HG02973 (cell line): Measurements from ENCODE around the gene TMEM129.

ENCODE experiments used
- ATAC-seq: cut with Tn5 transposase; IDR thresholded peaks from one replicate; pipeline ENCODE4 v1.9.1; 2021; ENCODE audit warnings: moderate library complexity; ENCODE audit not compliant: unreplicated experiment

TMEM129 gene

DNA sequence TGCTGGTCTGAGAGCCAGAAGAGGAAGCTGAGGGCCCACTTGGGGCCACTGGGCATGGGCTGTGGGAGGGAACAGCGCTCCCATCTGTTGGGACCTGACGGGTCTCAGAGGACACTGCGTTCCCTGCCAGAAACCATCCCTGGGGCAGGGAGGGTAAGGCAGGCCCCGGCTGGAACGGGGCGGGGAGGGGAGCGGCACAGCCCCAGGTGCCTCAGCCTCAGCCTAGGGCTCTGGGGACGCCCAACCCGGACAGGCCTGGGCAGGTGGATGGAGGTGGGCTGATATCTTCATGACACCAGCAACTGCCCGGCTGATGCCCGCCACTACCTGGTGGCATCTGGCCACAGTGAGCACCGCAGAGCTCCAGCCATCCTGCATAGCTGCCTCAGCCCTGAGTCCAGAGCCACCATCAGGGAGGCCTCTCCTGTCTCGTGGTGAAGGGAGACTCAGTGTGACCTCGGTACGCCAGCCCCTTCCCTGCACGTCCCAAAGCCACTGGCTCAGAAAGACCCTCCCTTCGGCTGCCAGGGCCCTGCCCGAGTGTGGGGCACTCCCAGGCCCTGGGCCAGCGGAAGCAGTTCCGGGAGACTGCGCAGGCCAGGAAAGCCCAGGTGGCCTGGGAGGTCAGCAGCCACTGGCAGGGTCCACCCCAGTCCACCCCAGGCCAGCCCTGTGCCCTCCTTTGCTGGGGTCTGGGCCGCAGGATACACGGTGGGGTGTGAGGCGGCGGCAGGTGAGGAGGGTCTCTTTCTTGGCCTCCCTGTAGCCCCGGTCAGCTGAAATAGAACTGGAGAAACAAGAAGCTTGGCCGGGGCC is 37.4 kb upstream of the TMEM129 start:
- no peak for ATAC-seq

DNA sequence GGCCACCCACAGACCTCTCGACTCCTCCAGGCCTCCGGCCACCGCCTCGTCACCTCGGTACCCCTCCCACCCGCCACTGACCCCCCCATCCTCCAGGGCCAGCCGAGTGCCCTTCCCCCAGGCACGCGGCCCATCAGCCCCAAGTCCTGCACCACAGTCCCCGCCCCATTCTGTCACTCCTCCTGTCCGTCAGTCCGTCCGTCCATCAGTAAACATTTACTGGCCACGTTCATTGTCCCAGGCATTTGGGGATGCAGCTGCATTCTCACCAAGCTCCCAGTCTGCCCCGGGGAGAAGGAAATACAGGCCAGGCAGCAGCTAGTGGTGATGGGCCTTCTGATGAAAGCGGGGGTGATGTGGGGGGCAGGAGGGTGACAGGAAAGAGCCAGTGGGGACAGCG is 36.7 kb upstream of the TMEM129 start:
- no peak for ATAC-seq

DNA sequence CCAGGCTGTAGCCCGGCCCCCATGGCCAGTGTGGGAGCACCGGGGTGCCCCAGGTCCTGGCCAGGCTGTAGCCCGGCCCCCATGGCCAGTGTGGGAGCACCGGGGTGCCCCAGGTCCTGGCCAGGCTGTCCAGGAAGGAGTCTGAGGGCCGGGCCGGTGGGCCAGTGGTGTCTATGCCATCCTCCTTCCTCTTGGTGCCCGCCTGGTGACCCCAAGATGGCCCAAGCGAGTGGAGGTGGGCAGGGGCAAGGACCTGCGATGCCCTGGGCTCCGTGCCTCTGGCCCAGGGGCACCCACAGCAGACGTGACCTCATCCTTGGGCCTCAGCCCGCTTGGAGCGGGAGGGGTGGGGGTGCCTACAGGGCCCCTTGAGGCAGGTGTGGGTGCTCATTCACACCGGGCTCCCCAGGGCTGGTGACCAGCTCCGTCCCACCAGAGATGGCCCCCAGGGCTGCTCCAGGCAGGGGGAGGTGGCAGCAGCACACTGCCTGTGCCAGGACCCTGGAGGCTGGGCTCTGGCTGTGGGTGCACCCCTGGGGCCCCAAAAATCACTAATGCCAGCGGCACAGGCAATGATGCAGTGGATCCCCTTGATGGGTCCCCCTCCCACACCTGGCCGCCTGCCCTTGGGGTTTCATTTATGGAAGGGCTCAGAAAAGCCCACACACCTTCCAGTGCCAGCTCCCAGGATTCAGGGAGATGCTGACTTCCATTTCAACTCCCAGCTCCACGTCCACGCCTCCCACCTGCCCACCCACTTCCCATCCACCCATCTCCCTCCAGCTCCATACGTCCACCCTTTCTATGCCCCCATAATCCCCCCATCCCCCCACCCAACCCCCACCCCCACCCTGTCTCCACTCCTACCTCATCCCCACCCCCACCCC is 36.0 kb upstream of the TMEM129 start:
- no peak for ATAC-seq

DNA sequence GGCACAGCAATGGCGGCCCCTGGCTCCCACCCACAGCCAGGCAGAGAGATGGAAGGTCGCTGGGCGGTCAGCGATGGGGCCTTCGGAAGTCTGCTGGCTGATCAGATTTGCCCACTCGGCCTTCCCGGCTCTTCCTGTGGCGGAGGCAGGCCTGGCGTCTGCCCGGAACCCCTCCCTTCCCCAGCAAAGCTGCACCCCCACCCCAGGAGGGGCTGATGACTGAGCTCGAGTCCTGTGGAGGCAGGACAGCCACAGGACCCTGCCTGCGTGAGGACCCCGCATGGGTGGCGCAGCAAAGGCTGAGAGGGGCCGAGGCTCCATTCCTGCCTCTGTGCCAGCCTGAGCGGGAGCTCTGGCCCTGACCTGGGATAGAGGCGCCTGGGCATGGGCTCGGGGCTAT is 35.0 kb upstream of the TMEM129 start:
- ATAC-seq, result no peak

DNA sequence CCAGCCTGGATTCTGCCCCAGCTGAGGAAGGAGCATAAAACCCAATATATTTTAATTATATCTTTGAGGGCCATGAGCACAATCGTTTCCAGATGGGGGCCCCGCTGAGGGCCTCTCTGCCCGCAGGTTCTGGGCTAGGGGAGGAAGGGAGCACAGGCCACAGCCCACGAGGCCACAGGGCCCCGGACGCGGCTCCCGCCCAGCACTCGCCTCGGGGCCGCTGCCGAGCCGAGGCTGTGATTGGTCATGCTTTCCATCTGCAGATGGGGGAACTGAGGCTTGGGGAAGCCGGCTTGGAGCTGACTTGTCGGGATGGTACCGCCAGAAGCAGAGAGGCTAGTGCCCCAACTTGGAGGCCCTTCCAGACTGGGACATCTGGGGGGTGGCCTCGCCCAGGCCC is 34.2 kb upstream of the TMEM129 start:
- no peak for ATAC-seq

DNA sequence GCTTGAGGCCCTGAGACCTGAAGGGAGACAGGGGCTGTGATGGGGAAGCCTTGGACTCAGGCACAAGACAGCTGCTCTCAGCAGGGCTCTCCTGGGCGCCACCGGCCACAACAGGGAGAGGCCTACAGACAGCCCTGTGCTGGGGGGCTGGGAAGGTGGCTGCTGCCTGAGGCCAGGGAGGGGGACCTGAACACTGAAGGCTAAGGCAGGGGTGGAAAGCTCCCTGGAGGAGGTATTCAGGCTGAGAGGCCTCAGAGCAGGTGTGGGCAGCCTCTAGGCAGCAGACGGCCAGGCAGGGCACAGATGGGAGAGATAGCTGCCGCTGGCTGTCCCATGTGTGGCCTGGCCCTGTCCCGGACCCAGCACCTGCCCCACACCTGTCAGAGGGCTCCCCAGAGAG is 33.2 kb upstream of the TMEM129 start:
- ATAC-seq, result no peak

DNA sequence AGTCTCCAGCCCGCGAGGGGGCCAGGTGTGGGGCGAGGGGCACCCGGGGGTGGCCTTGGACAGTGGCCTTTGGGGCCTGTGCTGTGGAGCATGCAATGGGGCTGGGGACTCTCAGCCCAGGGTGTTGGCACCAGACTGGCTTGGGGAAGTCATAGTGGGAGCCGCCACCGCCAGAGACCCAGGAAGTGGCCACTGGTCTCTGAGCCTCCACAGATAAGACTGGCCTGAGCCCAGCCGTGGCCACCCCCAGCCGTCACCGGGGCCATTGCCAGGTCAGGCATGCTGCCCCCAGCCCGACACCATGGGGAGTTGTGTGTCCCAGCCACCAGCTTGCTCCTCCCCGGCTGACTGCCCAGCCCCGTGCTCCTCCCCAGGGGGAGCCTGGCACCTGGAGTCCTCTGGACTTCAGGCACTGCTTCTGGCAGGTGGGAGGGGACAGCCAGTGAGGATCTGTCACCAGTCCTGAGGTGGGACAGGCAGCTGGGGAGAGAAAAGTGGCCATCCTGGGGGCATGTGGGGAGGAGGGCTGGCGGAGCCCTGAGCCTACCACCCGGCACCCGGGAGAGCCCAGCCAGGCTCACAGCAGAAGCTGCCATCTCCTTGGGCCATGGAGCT is 32.7 kb upstream of the TMEM129 start:
- ATAC-seq, result no peak

DNA sequence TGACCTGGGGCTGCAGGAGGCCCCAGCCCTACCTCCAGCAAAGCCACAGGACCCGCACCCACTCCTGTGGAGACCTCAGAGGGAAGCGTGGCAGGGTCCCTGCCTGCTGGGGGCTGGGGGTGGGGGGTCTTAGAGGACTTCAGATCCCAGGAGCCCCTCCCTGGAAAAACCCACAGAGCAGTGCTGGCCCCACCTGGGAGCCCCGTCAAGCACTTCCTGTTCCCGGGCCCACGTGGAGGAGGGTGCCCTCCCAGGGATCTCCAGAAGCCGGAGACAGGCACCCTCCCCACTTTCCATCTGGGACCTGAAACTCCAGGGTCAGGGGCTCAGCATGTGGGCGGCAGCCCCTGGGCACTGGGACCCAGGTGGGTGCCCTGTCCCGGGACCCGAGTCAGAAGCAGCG is 32.2 kb upstream of the TMEM129 start:
- ATAC-seq, result no peak

DNA sequence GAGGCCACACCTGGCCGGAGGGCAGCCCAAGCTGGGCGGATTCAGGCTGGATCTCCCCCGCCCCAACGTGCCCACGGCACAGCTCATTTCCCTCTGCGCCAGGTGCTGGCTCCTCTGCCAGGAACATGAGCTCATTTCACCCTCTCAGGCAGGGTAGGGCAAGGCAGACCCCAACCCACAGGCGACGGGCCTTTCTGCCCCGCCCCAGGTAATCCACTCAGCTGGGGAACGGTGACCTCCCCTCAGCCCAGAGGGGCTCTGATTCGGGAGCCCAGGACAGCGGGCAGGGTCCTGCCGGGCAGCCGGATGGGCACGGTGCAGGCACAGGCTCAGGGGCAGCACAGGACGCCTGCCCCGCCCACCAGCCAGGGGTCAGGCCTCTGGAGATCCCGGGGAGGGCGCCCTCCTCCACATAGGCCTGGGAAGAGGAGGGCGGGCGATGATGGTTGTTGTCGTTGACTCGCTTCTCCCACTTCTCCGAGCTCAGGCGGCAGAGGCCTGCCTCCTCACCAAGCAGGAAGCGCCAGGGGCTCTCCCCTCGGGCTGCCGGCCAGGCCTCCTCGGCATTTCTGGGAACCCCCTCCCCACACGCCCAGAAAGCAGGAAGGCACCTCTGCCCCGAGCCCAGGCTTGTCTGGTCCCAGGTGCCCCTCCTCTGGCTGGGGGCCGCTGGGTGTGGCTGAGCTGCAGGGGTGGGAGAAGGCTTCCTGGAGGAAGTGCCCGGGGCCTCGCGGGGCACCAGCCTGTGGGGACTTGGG is 31.3 kb upstream of the TMEM129 start:
- no peak for ATAC-seq

DNA sequence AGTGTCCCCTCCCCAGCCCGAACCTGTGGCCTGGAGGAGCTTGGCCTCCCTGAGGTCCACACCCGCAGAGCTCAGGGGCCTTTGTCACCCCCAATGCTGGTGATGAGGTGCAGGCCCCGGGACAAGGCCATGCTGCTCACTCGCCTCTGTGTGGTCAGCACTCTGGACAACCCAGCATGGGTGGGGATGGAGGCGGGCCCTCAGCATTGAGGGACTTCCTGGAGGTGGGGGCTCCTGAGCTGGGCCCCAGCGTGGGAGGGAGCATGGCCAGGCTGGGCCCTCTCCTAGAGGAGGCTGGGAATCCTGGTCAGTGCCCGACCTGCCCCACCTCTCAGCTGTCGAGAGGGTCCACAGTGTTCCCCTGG is 30.8 kb upstream of the TMEM129 start:
- no peak for ATAC-seq

DNA sequence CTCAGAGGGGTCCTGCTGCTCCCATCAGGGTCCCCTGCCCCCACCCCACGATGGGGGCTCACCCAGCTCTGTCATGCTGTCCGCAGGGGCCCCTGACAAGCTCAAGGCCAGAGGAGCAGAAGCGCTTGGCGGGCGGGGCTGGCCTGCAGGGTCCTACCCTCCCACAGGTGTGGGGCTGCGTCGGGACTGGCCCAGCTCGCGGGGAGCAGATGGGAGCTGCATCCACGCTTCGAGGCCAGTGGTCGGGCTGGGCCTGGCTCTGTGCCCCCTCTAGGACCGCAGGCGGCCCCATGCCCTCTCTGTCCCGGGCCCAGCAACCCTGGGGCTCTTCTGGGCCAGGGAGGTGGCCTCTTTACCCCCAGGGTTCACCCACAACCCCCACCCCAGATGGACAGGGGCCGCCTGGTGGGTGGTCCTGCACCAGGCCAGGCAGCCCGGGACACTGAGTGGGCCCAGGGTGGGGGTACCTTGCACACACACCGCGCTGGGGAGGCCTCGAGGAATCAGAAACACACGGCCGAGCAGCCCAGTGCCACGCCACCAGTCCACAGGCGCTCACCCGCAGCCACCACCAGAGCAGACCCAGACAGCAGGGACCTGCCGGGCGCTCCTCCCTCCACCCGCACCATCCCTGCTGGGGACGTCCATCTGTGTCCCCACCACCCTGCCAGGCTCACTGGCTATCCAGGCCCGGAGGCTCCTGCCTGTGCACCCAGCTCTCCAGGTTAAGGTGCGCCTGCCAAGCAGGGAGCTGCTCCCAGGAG is 30.2 kb upstream of the TMEM129 start:
- no peak for ATAC-seq

DNA sequence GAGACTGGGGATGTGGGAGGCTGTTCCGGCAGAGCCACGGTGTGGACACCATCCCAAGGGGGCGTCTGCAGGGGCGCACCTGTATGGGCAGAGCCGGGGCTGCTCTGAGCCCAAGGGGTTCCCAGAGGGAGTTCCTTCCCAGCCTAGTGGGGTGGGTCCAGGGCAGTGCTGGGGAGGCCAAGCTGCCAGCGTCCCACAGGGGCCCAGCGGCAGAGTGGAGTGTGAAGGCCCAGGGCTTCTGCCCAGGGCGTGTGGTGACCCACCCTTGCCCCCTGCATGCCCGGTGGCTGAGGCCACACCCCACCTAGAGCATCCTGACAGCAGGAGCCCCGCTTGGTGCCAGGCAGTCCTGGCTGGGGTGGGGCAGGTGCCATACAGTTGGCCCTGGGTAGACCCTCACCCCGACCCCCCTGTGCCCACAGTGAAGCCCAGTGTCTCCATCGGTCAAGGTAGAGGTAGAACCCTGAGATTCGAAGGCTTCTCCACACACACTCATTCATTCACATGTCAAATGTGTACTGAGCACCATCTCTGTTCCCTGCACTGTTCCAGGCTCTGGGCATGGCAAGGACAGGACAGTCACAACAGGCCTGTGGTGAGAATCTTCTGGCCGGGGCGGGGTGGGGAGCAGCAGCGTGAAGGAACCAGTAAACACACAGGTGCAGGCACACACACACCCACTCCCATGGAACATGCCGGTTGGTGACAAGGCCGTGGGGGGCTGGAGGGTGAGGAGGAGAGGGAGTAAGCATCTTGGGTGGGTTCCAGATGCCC is 29.4 kb upstream of the TMEM129 start:
- no peak for ATAC-seq

DNA sequence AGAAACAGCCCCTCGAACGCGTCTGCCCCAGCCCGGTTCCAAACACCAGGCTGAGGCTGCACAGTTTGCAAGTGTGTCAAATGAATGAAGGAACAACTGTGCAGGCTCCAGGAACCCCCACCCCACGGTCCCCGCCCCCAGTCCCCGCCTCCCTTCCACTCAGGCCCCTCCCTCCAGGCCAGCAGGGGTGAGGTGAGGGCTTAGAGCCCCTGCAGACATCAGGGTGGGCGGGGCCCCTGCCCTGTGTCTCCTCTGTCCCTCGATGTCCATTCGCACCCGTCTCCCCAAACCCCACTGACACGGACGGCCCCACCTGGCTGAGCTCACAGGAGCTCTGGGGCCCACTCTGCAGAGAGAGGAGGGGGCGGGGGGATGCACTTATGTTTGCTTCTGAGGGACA is 28.7 kb upstream of the TMEM129 start:
- no peak for ATAC-seq

DNA sequence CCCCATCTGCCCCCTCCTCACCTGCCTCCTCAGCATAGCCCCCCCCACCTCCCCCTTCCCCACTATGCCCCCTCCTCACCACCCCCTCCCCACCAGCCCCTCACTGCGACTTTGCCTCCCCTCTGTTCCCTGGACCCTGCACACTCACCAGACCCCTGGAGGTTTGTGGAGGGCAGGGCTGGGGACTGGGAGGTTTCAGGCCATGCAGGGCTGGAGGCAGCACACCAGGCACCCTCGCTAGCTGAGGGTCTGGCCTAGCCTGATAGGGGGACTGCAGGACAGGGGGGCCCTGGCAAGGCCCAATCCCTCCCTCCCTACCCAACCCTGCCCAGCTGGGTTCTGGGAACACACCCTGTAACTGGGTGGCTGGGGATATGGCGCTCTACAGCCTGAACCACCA is 28.2 kb upstream of the TMEM129 start:
- no peak for ATAC-seq

DNA sequence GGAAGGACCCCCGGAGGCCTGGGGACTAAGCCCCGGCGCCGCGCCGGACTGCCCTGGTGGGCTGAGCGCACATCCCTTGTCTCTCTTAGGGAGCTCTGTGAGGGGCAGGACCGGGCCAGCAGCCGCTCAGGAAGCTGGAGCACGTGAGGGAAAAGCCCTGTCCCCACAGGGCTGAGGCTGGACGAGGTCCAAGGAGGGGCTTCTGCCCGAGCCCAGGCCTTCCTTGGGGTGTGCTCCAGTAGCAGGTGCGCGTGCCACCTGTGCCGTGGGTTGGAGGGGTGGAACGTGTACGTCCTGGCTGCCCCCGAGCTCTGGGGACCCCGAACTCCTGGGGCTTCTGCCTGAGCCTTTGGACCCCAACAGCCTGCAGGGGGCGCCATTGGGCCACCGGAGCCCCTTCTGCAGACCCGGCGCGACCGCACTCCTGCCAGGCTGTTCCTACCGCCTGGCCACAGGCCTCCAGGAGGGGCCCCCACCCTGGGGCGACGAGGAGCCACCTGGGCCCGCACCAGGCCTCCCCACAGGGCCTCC is 27.4 kb upstream of the TMEM129 start:
- no peak for ATAC-seq

DNA sequence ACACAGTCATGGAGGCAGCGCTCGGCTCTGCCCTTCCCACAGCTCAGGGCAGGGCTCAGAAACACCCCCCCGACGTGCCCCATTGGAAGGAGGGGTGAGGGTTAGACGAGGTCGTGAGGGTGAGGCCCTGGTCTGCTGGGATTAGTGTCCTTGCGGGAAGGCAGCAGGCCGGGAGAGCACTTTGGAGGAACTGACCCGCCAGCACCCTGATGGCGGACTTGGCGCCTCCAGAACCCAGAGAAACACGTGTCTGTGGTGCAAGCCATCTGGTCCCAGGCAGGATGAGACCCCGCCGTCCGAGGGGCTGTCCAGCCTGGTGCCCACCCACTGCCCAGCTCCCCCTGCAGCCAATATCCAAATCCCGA is 26.5 kb upstream of the TMEM129 start:
- ATAC-seq, result no peak

DNA sequence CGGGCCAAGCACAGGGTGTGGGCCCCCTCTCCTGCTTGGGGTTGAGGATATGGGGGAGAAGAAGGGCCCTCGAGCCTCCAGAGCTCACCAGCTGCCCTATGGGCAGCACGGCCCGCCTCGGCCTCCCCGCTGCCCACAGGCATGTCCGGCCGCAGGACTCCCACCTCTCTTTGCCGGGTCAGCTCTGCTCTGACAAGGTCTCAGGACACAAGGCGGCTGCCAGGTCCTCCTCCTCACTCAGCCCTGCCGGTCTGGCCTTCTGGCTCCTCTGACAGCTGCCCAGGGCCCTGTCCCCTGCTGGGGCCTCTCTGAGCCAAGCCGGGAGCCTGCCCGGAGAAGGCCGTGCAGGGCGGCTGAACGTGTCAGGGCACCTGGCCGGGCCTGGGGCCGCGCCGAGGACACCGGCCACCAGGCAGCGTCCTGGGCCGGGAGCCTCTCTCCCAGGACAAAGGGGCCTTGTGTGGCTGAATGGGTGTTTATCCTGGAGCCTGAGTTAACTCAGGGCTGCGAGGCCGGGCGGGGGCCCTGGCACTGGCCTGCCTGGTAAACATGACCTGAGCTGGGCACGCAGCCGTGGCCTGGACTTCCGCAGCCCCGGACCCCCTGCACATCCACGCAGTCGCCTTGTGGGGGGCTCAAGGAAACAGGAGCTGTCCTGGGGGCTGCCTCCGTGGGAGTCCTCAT is 25.9 kb upstream of the TMEM129 start:
- ATAC-seq, result no peak

DNA sequence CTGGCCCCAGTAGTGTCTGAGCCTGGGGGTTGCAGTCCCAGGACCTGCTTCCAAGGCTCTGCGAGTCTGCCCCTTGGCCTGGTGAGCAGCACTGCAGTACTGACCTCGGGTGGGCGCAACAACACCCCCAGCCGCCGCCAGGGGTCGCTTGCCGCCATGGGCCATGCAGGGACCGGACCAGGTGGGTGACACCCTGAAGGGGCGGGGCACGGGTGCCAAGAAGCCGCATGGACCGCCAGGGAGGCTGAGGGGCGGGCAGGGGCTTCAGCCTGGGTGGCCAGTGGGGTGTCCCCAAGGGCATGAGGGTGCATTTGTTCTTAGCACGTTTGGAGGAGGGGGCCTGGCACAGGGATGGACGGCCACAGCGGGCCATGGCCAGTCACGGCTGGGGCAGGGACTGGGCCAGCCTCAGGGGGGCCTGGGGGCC is 25.2 kb upstream of the TMEM129 start:
- ATAC-seq, result no peak

DNA sequence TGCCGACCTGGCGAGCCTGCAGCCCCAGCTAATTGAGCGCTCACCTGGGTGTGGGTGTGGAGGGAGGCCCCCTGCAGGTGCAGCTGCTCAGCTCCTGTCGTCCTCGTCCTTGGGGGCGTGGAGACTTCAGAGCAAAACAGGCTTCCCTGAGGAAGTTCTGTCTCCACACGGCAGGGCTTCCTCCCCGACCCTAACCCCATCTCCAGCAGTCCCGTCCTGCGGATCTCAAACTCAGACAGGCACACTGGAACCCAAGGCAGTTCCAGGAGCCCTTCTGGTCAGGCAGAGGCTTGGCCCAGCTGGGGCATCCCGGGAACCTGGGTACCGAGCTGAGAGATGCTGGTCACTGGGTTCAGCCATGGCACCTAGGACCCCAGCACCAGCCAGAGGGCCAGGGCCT is 24.6 kb upstream of the TMEM129 start:
- no peak for ATAC-seq
